Hepatocyte (in vitro differentiated cells): ENCODE results near the gene KRTAP5-2.

Experiments
- EZH2 ChIP-seq: fragments of 200-600 bp; sonication (generic); IDR thresholded peaks from 2 replicates; pipeline ENCODE4 v1.6.1; 2016; ENCODE audit warnings: antibody characterized with exemption, mild to moderate bottlenecking, borderline replicate concordance
- TF ChIP-seq, protein P1 (sequence below): fragments of 200-600 bp; sonication (generic); IDR thresholded peaks from 2 replicates; pipeline ENCODE4 v1.5.1; 2016; ENCODE audit warnings: antibody characterized with exemption, mild to moderate bottlenecking; ENCODE audit not compliant: poor library complexity

- TF ChIP-seq, protein P1, sequence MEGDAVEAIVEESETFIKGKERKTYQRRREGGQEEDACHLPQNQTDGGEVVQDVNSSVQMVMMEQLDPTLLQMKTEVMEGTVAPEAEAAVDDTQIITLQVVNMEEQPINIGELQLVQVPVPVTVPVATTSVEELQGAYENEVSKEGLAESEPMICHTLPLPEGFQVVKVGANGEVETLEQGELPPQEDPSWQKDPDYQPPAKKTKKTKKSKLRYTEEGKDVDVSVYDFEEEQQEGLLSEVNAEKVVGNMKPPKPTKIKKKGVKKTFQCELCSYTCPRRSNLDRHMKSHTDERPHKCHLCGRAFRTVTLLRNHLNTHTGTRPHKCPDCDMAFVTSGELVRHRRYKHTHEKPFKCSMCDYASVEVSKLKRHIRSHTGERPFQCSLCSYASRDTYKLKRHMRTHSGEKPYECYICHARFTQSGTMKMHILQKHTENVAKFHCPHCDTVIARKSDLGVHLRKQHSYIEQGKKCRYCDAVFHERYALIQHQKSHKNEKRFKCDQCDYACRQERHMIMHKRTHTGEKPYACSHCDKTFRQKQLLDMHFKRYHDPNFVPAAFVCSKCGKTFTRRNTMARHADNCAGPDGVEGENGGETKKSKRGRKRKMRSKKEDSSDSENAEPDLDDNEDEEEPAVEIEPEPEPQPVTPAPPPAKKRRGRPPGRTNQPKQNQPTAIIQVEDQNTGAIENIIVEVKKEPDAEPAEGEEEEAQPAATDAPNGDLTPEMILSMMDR: no peak
- TF ChIP-seq EZH2: no peak
Measured at GRCh38 chr11:1556278-1556902, 41.7 kb downstream of the KRTAP5-2 start.
